Uterus (tissue), 4 donors: ENCODE measurements around the gene HMCN1. TPM values are rescaled to one million over a fixed set of nuclear protein-coding genes. Genes with fewer than 3 reads are reported as not detected.

ENCODE experiments used
- DNase-seq, 2 donors: peaks; one replicate each; pipeline ENCODE4 v3.0.0-alpha.2; 2019 to 2020
- H3K27ac ChIP-seq, 2 donors: fragments of 200-600 bp; sonication (generic); 1 replicate in 1 of 2; 2 replicates in 1 of 2; pipeline ENCODE4 v1.5.1; 2016 to 2018
- H3K27me3 ChIP-seq, 2 donors: fragments of 200-600 bp; sonication (generic); one replicate each; pipeline ENCODE4 v1.5.1; 2018 to 2019; ENCODE audit warnings: control low read depth in 1 of 2
- H3K36me3 ChIP-seq, 2 donors: fragments of 200-600 bp; sonication (generic); one replicate each; pipeline ENCODE4 v1.5.1; 2019; ENCODE audit warnings: control low read depth in 1 of 2
- H3K4me1 ChIP-seq, 2 donors: fragments of 200-600 bp; sonication (generic); one replicate each; pipeline ENCODE4 v1.5.1; 2018 to 2019; ENCODE audit warnings: control low read depth in 1 of 2
- H3K4me3 ChIP-seq, 2 donors: fragments of 200-600 bp; sonication (generic); 1 replicate in 1 of 2; 2 replicates in 1 of 2; pipeline ENCODE4 v1.5.1; 2018 to 2019; ENCODE audit warnings: mild to moderate bottlenecking in 1 of 2
- H3K9me3 ChIP-seq, 2 donors: fragments of 200-600 bp; sonication (generic); one replicate each; pipeline ENCODE4 v1.5.1; 2019; ENCODE audit warnings: control low read depth in 1 of 2
- CTCF ChIP-seq, 4 experiments: fragments of 200-600 bp in 2 of 4; fragments of 450-650 bp in 2 of 4; sonication (generic) in 2 of 4; IDR thresholded peaks; one replicate each; pipeline ENCODE4 v1.5.1; 2016 to 2019; ENCODE audit warnings: antibody characterized with exemption in 4 of 4, mild to moderate bottlenecking in 2 of 4, moderate library complexity in 1 of 4
- POLR2A ChIP-seq, 2 donors: fragments of 450-650 bp; IDR thresholded peaks; one replicate each; pipeline ENCODE4 v1.6.1; 2016; ENCODE audit warnings: antibody characterized with exemption in 2 of 2, mild to moderate bottlenecking in 1 of 2, moderate library complexity in 1 of 2
- intact Hi-C: fragments of 100-400 bp; cut with DNase I; formaldehyde crosslinking; loops from one replicate; pipeline ENCODE4 v1.15.1; 2023; ENCODE audit warnings: low total_unique reads
- total RNA-seq, 4 donors: library from RNA; depleted of rRNA in 3 of 4; stranded (reverse); fragments of >200 nt in 3 of 4; gene quantifications; one replicate each; pipeline versions ENCODE4 v1.1.0 to v1.2.4, GENCODE V29; 2014 to 2023
- donor health status: DM: yes; HTN: yes; CAD: no.

HMCN1 gene
- total RNA-seq, 4 donors from 2014 or later = 0.59 to 92.9 (median 5.1) TPM

GRCh38 chr1:186188004-186188539, 453.9 kb downstream of the HMCN1 start:
- H3K9me3 ChIP-seq = no peaks in the 10 kb centered on the region
- no peak for DNase-seq
- no peak overlapping the region for H3K4me3 ChIP-seq
- H3K4me1 ChIP-seq = no peaks in the 10 kb centered on the region
- intact Hi-C loops = no loop called here
- no peak overlapping the region for H3K27ac ChIP-seq
- H3K36me3 ChIP-seq = no peaks in the 10 kb centered on the region
- H3K27me3 ChIP-seq = no peaks in the 10 kb centered on the region
- TF ChIP-seq POLR2A (IDR thresholded peaks at IDR 0.05) = no peak
- TF ChIP-seq CTCF (IDR thresholded peaks at IDR 0.05) = no peak

- H3K9me3 ChIP-seq = no peaks in the 10 kb centered on the region
- H3K36me3 ChIP-seq = no peaks in the 10 kb centered on the region
- H3K27me3 ChIP-seq = no peaks in the 10 kb centered on the region
- no peak for DNase-seq
- no peak overlapping the region for H3K4me3 ChIP-seq
- TF ChIP-seq CTCF (IDR thresholded peaks at IDR 0.05) (no peak), POLR2A (IDR thresholded peaks at IDR 0.05) (no peak)
- H3K27ac ChIP-seq = no peak overlapping the region
- intact Hi-C loops = no loop called here
- no peaks in the 10 kb centered on the region for H3K4me1 ChIP-seq
These were observed 454.5 kb downstream of the HMCN1 start for GRCh38 chr1:186188736-186189135.

- TF ChIP-seq POLR2A (IDR thresholded peaks at IDR 0.05) = no peak
- no peak for TF ChIP-seq CTCF (IDR thresholded peaks at IDR 0.05)
- intact Hi-C loops = no loop called here
- H3K4me1 ChIP-seq = no peaks in the 10 kb centered on the region
These were observed 455.0 kb downstream of the HMCN1 start for GRCh38 chr1:186189156-186189555.

GRCh38 chr1:186191511-186191910, 457.3 kb downstream of the HMCN1 start:
- no peaks in the 10 kb centered on the region for H3K9me3 ChIP-seq
- H3K4me1 ChIP-seq = no peaks in the 10 kb centered on the region
- intact Hi-C loops = no loop called here
- H3K4me3 ChIP-seq = no peak overlapping the region
- no peak for DNase-seq
- no peak overlapping the region for H3K27ac ChIP-seq
- no peaks in the 10 kb centered on the region for H3K27me3 ChIP-seq
- no peaks in the 10 kb centered on the region for H3K36me3 ChIP-seq
- TF ChIP-seq POLR2A (IDR thresholded peaks at IDR 0.05) (no peak), CTCF (IDR thresholded peaks at IDR 0.05) (no peak)

More at GRCh38 chr1:186189156-186189555, 455.0 kb downstream of the HMCN1 start:
- DNase-seq = no peak
- Histone ChIP-seq H3K36me3 (no peaks in the 10 kb centered on the region), H3K27me3 (no peaks in the 10 kb centered on the region), H3K27ac (no peak overlapping the region), H3K9me3 (no peaks in the 10 kb centered on the region), H3K4me3 (no peak overlapping the region)

- Histone ChIP-seq H3K4me3 (no peak overlapping the region), H3K27me3 (no peaks in the 10 kb centered on the region), H3K36me3 (no peaks in the 10 kb centered on the region), H3K27ac (no peak overlapping the region), H3K4me1 (no peaks in the 10 kb centered on the region), H3K9me3 (no peaks in the 10 kb centered on the region)
- no peak for DNase-seq
- intact Hi-C loops = no loop called here
- TF ChIP-seq CTCF (IDR thresholded peaks at IDR 0.05) (no peak), POLR2A (IDR thresholded peaks at IDR 0.05) (no peak)
These were observed 459.0 kb downstream of the HMCN1 start for GRCh38 chr1:186193224-186193623.
